PC-3 (cell line): ENCODE data around the gene TMEM51. TPM values are rescaled to one million over a fixed set of nuclear protein-coding genes. Genes with fewer than 3 reads are reported as not detected.

Experiments used
- ATAC-seq: fragments of 200-7000 bp; cut with Tn5 transposase; 2 replicates; pipeline ENCODE4 v1.9.1; 2020; ENCODE audit warnings: mild to moderate bottlenecking, moderate library complexity
- BruUV-seq: library from RNA; stranded (reverse); fragments of 400-500 nt; replicated peaks from 2 replicates; lab custom pipeline; 2021; lab: Mats Ljungman, UMichigan
- CTCF ChIA-PET: fragments of 300-600 bp; sonication (Branson Sonifier 250); formaldehyde crosslinking; loops from one replicate; lab custom pipeline; 2022; ENCODE audit warnings: antibody characterized with exemption; lab: Charles Lee
- POLR2A ChIA-PET: fragments of 300-600 bp; sonication (Branson Sonifier 250); formaldehyde crosslinking; loops from one replicate; lab custom pipeline; 2022; ENCODE audit warnings: antibody characterized with exemption; ENCODE audit not compliant: unreplicated experiment; lab: Charles Lee
- DNase-seq: peaks from one replicate; pipeline ENCODE4 v3.0.0-alpha.2; 2015
- H2AFZ ChIP-seq: fragments of 300-600 bp; sonication (generic); 2 replicates; pipeline ENCODE4 v1.6.0; 2016; ENCODE audit warnings: antibody characterized with exemption, low read length
- H3F3A ChIP-seq: fragments of 300-600 bp; sonication (generic); one replicate; pipeline ENCODE4 v1.6.0; 2017; ENCODE audit warnings: antibody characterized with exemption, low read length, control low read depth, mild to moderate bottlenecking; ENCODE audit not compliant: unreplicated experiment
- H3K27ac ChIP-seq: fragments of 300-600 bp; sonication (generic); 2 replicates; pipeline ENCODE4 v1.5.1; 2016; ENCODE audit warnings: mild to moderate bottlenecking, low read length
- H3K27me3 ChIP-seq: fragments of 300-600 bp; sonication (generic); 2 replicates; pipeline ENCODE4 v1.6.1; 2016; ENCODE audit warnings: low read length, mixed read lengths
- H3K36me3 ChIP-seq: fragments of 300-600 bp; sonication (generic); 2 replicates; pipeline ENCODE4 v1.6.1; 2016; ENCODE audit warnings: low read depth, mixed run types, low read length, mixed read lengths
- H3K4me1 ChIP-seq: fragments of 300-600 bp; sonication (generic); 2 replicates; pipeline ENCODE4 v1.5.1; 2016; ENCODE audit warnings: low read length; ENCODE audit not compliant: insufficient read depth
- H3K4me2 ChIP-seq: fragments of 300-600 bp; sonication (generic); 2 replicates; pipeline ENCODE4 v1.6.0; 2016; ENCODE audit warnings: low read length
- H3K4me3 ChIP-seq: fragments of 300-600 bp; sonication (generic); 2 replicates; pipeline ENCODE4 v1.5.1; 2016; ENCODE audit warnings: mild to moderate bottlenecking, low read length, mixed read lengths
- H3K79me2 ChIP-seq: fragments of 300-600 bp; sonication (generic); 2 replicates; pipeline ENCODE4 v1.6.1; 2017; ENCODE audit warnings: low read length, mixed read lengths
- H3K9ac ChIP-seq: fragments of 300-600 bp; sonication (generic); 2 replicates; pipeline ENCODE4 v1.6.0; 2016; ENCODE audit warnings: mild to moderate bottlenecking, low read length
- H3K9me2 ChIP-seq: fragments of 300-600 bp; sonication (generic); replicated peaks from 2 replicates; pipeline ENCODE4 v1.6.1; 2016; ENCODE audit warnings: mixed run types, low read length, mixed read lengths
- H3K9me3 ChIP-seq: fragments of 300-600 bp; sonication (generic); 2 replicates; pipeline ENCODE4 v1.6.1; 2016; ENCODE audit warnings: low read length, mixed read lengths
- H4K20me1 ChIP-seq: fragments of 300-600 bp; sonication (generic); 2 replicates; pipeline ENCODE4 v1.6.1; 2016; ENCODE audit warnings: low read length, mixed read lengths
- CTCF ChIP-seq: fragments of 300-600 bp; sonication (generic); conservative IDR thresholded peaks from 2 replicates; pipeline ENCODE4 v1.5.1; 2017; ENCODE audit warnings: antibody characterized with exemption, low read depth, mild to moderate bottlenecking, low read length
- EZH2 ChIP-seq: fragments of 300-600 bp; sonication (generic); IDR thresholded peaks from one replicate; pipeline ENCODE4 v1.6.1; 2017; ENCODE audit warnings: antibody characterized with exemption, mild to moderate bottlenecking, low read length; ENCODE audit not compliant: unreplicated experiment
- EZH2phosphoT487 ChIP-seq: fragments of 300-600 bp; sonication (generic); IDR thresholded peaks from 2 replicates; pipeline ENCODE4 v1.6.1; 2018; ENCODE audit warnings: mild to moderate bottlenecking, antibody characterized with exemption, low read length, borderline replicate concordance
- intact Hi-C: fragments of 100-400 bp; cut with micrococcal nuclease; formaldehyde crosslinking; loops from 2 replicates; pipeline ENCODE4 v1.9.0; 2023
- total RNA-seq: library from RNA; depleted of rRNA; stranded (reverse); fragments of >200 nt; gene quantifications from 2 replicates; pipeline ENCODE4 v1.2.3, GENCODE V29; 2014

The TMEM51 gene
- total RNA-seq, 1 experiment from 2014 or later = 20.8 TPM

GRCh38 chr1:15212216-15212953 lies 58.8 kb downstream of the TMEM51 start:
- Histone ChIP-seq H3K4me2 (no peak overlapping the region), H3K27me3 (no peaks in the 10 kb centered on the region), H3K36me3 (no peaks in the 10 kb centered on the region; the same call in 1 of the 2 replicates), H3K4me1 (peaks cover 8% of the 10 kb centered on the region), H3K4me3 (no peak overlapping the region), H3K27ac (no peak overlapping the region), H4K20me1 (no peaks in the 10 kb centered on the region), H2AFZ (no peak overlapping the region), H3K9ac (no peak overlapping the region), H3F3A (no peaks in the 10 kb centered on the region), H3K9me3 (no peaks in the 10 kb centered on the region), H3K79me2 (peaks cover 3% of the 10 kb centered on the region; the same call in 1 of the 2 replicates), H3K9me2 (no peaks in the 10 kb centered on the region)
- intact Hi-C loops = no loop called here
- CTCF ChIA-PET = no interaction called here
- no TSS peak for BruUV-seq
- ATAC-seq = no peak
- no peak for DNase-seq
- TF ChIP-seq EZH2 (no peak), EZH2phosphoT487 (no peak), CTCF (no peak)
- POLR2A ChIA-PET = no interaction called here

- ChIA-PET POLR2A (interaction anchor here (0.6 kb wide), 1 partner anchor 13 kb away, joined by 4 read pairs; no protein-coding TSS in a partner anchor), CTCF (no interaction called here)
- no peak overlapping the region for H3K4me2 ChIP-seq
- no peak overlapping the region for H3K9ac ChIP-seq
- DNase-seq (no peak), ATAC-seq (no peak)
- H3K36me3 ChIP-seq = no peaks in the 10 kb centered on the region; the same call in 1 of the 2 replicates
- H2AFZ ChIP-seq = no peak overlapping the region
- H3K27ac ChIP-seq = no peak overlapping the region
- H3K27me3 ChIP-seq = no peaks in the 10 kb centered on the region
- TF ChIP-seq EZH2phosphoT487 = no peak
- TF ChIP-seq EZH2 = no peak
- TF ChIP-seq CTCF = no peak
- H3F3A ChIP-seq = no peaks in the 10 kb centered on the region
- intact Hi-C loops = no loop called here
- H3K9me3 ChIP-seq = no peaks in the 10 kb centered on the region
- no peaks in the 10 kb centered on the region for H3K9me2 ChIP-seq
- BruUV-seq = no TSS peak
- peaks cover 8% of the 10 kb centered on the region for H3K4me1 ChIP-seq
- H3K79me2 ChIP-seq = 0 out of 2 replicates have a peak, but pooled peaks cover 2% of the 10 kb centered on the region
- no peaks in the 10 kb centered on the region for H4K20me1 ChIP-seq
- no peak overlapping the region for H3K4me3 ChIP-seq
These were observed 59.4 kb downstream of the TMEM51 start for GRCh38 chr1:15212954-15213291.

- Histone ChIP-seq H3K9ac (no peak overlapping the region), H3K36me3 (no peaks in the 10 kb centered on the region; the same call in 1 of the 2 replicates), H3K79me2 (0 out of 2 replicates have a peak, but pooled peaks cover 2% of the 10 kb centered on the region), H3K4me2 (no peak overlapping the region), H3K27me3 (no peaks in the 10 kb centered on the region), H3K4me1 (peaks cover 12% of the 10 kb centered on the region), H3K4me3 (no peak overlapping the region), H3K9me3 (no peaks in the 10 kb centered on the region), H3F3A (no peaks in the 10 kb centered on the region), H3K9me2 (no peaks in the 10 kb centered on the region), H3K27ac (no peak overlapping the region), H4K20me1 (no peaks in the 10 kb centered on the region), H2AFZ (no peak overlapping the region)
- DNase-seq (no peak), ATAC-seq (no peak)
- no peak for TF ChIP-seq CTCF
- CTCF ChIA-PET = no interaction called here
- no TSS peak for BruUV-seq
- intact Hi-C loops = no loop called here
- POLR2A ChIA-PET = interaction anchor here (0.6 kb wide), 1 partner anchor 13 kb away, joined by 4 read pairs; no protein-coding TSS in a partner anchor
These were observed 59.8 kb downstream of the TMEM51 start for GRCh38 chr1:15213341-15213821.
